Activated T-cell treated with anti-CD3 and anti-CD28 coated beads, Interleukin-2, amount 50 U/mL, for 48 hours (primary cell): ENCODE measurements around the gene D2HGDH.
A peak's percentile ranks its signal among the peaks of the same experiment; 100 is the strongest.
"Not testable (repeated sequence)": the region's sequence is repeated elsewhere in the genome, so short reads cannot be mapped to it uniquely, and the experiment has no call there.

Source experiments
- DNase-seq, 2 experiments: peaks; one replicate each; pipeline ENCODE4 v3.0.0-alpha.2; 2020

The D2HGDH gene

DNA sequence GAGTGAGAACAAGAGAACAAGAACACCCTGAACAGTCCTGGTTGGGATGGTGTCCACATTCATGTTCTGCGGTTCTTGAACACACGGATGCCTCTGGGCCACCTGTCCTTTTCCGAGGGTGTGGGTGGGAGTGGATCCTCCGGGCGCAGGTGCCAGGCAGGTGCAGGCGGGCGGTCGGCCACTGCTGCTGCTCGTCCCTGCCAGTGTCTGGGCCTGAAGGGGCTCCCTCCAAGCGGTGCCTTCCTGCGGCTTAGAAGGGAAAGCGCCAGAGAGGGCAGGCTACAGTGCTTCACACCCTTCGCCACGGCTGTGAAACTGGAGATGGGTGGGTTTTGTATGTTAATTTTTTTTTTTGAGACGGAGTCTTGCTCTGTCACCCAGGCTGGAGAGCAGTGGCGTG, 8.0 kb upstream of the D2HGDH start:
- DNase-seq = no peak

DNA sequence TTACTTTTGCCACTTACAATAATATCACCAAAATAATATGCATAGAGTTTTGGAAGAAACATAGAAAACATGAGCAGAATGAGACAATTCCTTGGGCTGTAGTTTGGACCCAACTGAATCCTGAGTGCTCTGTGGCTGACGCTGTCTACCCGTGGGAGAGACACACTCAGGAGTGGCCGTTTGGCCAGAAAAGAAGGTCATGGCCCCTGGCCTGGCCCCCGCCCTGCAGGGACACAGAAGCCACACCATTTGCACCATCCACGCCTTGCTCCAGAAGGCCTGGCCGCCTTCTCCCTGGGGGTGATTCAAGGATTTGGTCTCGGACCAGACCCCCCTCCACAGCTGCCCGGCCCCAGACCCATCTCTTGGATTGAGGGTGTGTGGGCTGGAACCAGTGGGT, 6.4 kb upstream of the D2HGDH start:
- no peak for DNase-seq

GRCh38 chr2:241728627-241729026, 5.8 kb upstream of the D2HGDH start:
- no peak for DNase-seq

- DNase-seq = no peak
These were observed 4.6 kb upstream of the D2HGDH start for GRCh38 chr2:241729868-241730267.

DNA sequence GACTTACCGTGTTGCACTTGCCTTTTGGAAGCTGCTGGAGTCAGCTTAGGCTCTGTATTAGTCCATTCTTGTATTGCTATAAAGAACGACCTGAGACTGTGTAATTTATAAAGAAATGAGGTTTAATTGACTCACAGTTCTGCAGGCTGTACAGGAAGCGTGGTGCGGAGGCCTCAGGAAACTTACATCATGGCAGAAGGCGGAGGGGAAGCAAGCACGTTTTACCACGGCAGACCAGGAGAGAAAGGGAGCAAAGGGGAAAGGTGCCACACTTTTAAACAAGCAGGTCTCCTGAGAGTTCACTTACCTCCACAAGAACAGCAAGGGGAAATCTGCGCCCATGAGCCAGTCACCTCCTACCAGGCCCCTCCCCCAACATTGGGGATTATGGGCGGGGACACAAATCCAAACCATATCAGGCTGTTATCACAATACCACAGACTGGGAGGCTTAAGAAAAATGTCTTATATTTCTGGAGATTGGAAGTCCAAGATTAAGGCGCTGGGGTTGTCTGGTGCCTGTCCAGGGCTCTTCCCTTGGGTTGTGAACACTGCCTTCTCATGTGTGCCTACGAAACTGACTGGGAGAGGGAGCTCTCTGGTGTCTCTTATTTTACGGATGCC, 3.6 kb upstream of the D2HGDH start:
- DNase-seq = peak; percentile 50 to 63

DNA sequence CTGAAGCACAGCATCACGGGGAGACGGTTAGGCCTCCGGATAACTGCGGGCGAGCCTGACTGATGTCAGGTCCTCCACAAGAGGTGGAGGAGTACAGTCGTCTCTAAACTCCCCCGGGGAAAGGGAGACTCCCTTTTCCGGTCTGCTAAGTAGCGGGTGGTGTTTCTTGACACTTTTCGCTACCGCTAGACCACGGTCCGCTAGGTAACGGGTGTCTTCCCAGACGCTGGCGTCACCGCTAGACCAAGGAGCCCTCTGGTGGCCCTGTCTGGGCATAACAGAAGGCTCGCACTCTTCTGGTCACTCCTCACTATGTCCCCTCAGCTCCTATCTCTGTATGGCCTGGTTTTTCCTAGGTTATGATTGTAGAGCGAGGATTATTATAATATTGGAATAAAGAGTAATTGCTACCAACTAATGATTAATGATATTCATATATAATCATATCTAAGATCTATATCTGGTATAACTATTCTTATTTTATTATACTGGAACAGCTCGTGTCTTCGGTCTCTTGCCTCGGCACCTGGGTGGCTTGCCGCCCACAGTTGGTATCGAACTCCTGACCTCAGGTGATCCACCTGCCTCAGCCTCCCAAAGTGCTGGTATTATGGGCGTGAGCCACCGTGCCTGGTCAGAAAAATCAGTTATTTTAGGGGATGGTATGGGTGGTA, 1.8 kb upstream of the D2HGDH start:
- peak; percentile 81 to 84 for DNase-seq

- DNase-seq = no peak
These were observed 831 bp upstream of the D2HGDH start for GRCh38 chr2:241733391-241734207.

GRCh38 chr2:241734208-241734466, 293 bp upstream of the D2HGDH start:
- no peak for DNase-seq

- DNase-seq = no peak
These were observed 1.7 kb downstream of the D2HGDH start for GRCh38 chr2:241736111-241736510.

GRCh38 chr2:241738040-241738686, 3.7 kb downstream of the D2HGDH start:
- no peak for DNase-seq

GRCh38 chr2:241739177-241739576, 4.7 kb downstream of the D2HGDH start:
- no peak for DNase-seq

DNA sequence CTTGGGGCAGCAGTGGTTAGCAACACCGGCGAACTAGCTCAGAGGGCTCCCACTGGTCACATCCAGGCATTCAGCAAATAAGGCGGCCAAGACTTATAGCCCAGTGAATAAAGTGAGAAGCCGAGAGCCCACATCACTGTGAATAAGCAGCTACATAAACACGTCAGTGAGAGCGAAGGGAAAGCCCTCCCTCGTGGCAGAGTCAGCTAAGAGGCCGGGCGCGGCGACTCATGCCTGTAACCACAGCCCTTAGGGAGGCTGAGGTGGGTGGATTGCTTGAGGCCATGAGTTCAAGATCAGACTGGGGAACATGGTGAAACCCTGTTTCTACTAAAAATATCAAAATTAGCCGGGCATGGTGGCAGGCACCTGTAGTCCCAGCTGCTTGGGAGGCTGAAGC, 5.2 kb downstream of the D2HGDH start:
- peak; percentile 83 to 85 for DNase-seq

DNA sequence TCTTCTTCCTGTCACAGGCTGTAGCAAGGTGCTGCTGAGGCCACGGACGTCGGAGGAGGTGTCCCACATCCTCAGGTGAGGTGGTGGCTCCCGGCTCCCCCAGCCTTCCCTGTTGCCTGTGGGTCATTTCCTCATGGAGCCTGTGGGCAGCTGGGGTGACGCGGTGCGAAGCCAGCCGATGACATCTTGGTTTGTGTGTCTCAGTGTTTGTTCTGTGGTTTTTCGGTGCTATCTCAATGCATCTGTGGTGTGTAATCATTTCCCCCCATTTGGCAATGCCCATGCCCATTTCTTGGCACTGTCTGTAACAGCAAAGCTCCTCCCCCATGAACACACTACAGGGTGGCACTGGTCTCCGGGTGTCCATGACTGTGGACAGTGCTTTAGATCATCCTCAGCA, 6.6 kb downstream of the D2HGDH start:
- peak; percentile 57 to 63 for DNase-seq

DNA sequence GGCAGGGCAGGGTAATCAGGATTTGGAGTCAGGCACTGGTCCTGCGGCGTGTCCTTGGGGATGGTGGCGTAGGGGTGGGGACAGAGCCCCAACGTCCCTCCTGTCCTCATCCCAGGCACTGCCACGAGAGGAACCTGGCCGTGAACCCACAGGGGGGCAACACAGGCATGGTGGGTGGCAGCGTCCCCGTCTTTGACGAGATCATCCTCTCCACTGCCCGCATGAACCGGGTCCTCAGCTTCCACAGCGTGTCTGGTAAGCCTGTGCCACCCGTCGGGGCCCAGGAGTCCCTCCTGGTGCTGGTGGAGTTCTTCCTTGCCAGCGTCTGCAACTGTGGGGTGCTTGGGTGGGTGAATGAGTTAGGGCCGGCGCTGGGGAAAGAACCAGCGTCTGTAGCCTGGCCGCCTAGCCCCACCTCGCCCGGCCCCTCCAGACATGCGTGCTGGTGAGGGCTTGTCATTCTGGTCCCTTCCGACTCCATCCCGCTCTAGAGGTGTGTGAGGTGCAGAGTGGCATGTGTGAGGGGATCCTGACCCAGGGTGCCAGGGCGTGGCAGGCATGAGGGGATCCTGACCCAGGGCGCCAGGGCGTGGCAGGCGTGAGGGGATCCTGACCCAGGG, 8.0 kb downstream of the D2HGDH start:
- no peak for DNase-seq

DNA sequence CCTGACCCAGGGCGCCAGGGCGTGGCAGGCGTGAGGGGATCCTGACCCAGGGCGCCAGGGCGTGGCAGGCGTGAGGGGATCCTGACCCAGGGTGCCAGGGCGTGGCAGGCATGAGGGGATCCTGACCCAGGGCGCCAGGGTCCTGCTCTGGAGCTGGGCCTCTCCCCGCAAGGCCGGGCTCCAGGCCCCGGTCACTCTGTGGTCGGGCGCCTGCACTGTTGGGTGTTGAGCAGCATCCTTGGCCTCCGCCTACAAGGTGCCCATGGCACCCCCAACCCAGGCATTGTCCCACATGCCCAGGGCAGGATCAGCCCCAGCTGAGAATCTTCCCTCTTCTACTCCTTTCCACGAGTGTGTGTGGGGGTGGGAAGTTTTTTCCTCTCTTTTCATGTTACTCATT, 8.6 kb downstream of the D2HGDH start:
- not testable (repeated sequence) for DNase-seq

- DNase-seq = no peak
These were observed 9.2 kb downstream of the D2HGDH start for GRCh38 chr2:241743620-241744019.

DNA sequence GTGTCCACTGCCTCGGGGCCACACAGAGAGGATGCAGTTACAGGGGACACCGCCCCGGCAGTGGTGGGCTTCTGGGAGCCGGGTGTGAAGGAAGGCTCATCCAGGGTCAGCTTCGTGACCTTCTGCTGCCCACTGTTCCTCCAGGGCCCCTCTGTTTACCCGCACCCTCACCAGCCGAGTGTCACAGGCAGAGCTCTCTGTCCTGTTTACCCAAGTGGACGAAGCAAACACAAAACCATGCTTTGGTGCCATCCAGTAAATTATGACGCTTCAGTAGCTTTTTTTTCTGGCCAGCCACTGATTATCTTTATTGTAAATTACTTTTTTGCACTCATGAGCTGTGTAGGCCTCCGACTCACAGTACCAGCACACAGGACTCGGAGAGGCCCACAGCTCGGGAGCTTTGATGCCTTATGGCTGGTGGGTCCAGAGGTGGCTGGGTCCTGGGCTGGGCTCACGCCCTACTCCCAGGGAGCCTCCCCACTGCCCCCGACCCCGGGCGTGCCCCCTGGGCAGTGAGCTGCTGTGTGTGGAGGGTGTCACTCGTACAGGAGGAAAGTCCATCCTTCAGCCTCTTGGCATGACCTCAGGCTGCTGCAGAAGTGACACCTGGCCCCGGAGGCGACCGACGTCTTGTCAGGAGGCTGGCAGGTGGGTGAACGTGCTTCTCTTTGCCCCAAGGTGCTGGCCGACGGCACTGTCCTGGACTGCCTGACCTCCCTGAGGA, 9.8 kb downstream of the D2HGDH start:
- no peak for DNase-seq

GRCh38 chr2:241745276-241745675, 10.8 kb downstream of the D2HGDH start:
- no peak for DNase-seq

DNA sequence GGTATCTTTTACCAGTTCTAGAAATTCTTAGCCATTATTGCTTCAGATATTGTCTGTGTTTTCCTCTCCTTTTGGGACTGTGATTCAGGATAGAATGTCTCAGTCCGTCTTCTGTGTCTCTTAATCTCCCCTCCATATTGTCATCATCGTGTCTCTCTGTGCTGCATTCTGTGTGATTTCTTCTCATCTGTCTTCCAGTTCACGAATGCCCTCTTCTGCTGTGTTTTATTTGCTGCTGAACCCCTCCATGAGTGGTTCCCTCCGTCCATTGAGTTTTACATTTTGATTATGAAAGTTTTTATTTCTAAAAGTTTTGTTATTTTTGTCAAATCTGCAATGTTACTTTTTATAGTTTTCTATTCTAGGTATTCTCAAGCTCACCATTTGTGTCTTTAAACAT, 11.7 kb downstream of the D2HGDH start:
- DNase-seq = no peak

DNA sequence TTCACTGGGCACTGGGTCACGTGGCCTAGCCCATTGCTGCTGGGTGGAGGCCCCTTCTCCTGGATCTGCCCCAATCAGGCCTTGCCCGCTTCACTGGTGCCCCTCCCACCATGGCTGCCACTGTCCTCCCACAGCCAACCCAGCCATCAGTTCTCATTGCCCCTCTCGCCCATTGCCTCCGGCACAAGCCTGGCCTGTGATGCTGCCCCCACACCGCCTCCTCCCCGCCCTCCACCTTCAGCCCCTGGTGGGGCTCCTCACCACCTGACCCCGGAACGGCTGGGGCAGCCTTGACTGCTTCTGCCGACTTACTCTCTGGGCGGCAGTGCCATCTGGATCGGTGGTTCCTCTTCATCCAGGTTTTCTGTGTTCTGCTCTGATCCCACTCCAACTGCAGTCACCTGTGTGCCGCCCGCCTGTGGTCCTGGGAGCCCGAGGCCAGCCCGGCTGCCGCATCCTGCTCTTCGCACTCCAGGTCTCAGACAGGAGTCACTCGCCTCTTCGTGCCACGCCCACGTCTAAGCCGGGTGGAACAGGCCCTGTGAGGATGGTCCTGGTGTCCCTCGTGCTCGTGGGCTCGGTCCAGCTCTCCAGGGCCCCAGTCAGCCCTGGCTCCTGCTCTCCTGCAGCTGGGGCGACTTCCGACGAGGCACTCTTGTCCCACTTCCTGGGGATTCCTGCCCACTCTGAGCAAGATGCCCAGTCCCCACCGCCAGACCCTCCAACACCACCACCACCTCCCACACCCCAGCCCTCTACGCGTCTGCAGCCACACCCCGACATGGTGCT, 14.2 kb downstream of the D2HGDH start:
- DNase-seq = no peak

GRCh38 chr2:241750076-241750840, 15.8 kb downstream of the D2HGDH start:
- no peak for DNase-seq
